ENCODE data around the gene CARHSP1. TPM values are rescaled to one million over a fixed set of nuclear protein-coding genes. Genes with fewer than 3 reads are reported as not detected.

CARHSP1 gene
- total RNA-seq, 2 donors from 2014 or later, result 28.4 to 84.8 TPM

DNA sequence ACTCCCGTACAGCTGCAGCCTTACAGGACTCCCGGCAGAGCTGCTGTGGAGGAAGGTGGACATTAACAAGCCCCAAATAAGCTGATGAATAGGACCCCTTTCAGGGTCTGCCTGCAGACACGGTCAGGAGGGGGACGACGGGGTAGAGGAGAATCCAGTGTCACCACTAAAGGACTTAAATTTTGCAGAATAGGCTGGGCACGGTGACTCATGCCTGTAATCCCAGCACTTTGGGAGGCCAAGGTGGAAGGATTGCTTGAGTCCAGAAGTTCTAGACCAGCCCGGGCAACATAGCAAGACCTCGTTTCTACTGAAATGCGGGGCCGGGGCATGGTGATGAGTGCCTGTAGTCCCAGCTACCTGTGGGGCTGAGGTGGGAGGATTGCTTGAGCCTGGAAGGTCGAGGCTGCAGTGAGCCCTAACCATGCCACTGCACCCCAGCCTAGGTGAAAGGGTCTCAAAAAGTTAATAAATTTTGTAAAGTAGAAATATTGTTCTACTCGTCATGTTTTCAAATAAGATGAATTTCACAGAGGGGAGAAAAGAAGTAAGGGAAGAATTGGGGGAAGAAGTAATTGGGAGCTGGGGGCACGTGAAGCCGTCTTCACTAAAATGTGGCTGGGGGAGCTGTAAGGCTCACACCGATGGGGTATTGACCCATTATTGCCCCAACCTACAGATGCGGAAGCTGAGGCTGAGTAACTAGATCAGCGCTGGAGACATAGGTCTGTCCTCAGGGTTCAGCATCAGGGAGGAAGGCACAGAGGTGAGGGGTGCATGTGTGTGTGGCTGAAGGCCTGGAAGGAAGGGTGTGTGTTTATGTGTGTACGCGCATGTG, 18.0 kb upstream of the CARHSP1 start:
- Histone ChIP-seq H3K4me3 (no peak overlapping the region), H3K27me3 (no peaks in the 10 kb centered on the region), H3K27ac (no peak overlapping the region), H3K36me3 (peaks cover 15% of the 10 kb centered on the region), H3K9me3 (no peaks in the 10 kb centered on the region), H3K4me1 (peaks cover 0 to 26% of the 10 kb centered on the region in 2 donors)
- no peak for DNase-seq (ENCODE audit: low spot score)
- no peak for TF ChIP-seq CTCF (IDR thresholded peaks at IDR 0.05)

- Histone ChIP-seq H3K9me3 (no peaks in the 10 kb centered on the region), H3K4me1 (peaks cover 0 to 26% of the 10 kb centered on the region in 2 donors), H3K36me3 (peaks cover 6% of the 10 kb centered on the region), H3K27me3 (no peaks in the 10 kb centered on the region), H3K4me3 (no peak overlapping the region), H3K27ac (no peak overlapping the region)
- TF ChIP-seq CTCF (IDR thresholded peaks at IDR 0.05), result no peak
- DNase-seq (ENCODE audit: low spot score), result no peak
Observed at GRCh38 chr16:8885674-8886592, 17.1 kb upstream of the CARHSP1 start.

DNA sequence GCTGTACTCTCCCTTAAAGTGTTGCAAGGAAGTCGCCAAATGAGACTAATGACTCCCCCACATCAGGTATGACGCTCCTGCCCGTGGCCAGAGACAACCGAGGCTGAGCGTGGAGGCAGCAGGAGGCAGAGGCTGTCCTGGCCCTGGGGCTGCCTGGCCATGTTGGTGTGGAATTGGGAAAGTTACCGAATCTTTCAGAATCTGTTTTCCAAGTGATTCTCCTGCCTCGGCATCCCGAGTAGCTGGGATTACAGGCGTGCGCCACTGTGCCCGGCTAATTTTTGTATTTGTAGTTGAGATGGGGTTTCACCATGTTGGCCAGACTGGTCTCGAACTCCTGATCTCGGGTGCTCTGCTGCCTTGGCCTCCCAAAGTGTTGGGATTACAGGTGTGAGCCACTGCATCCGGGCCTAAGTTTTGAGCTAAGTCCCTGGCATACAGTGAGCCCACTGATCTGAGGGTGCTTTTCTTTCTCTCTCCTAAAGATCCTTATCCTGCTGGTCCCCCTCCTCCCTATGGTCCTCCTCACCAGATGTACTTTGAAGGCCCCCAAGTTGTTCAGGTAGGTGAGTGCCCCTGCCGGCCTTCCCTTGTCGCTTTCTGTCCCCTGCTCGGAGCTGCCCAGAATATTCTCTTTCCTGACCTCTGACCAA, 14.0 kb upstream of the CARHSP1 start:
- Histone ChIP-seq H3K27me3 (no peaks in the 10 kb centered on the region), H3K4me1 (peaks cover 0 to 19% of the 10 kb centered on the region in 2 donors), H3K27ac (no peak overlapping the region), H3K9me3 (no peaks in the 10 kb centered on the region), H3K4me3 (no peak overlapping the region), H3K36me3 (no peaks in the 10 kb centered on the region)
- DNase-seq (ENCODE audit: low spot score), result no peak
- no peak for TF ChIP-seq CTCF (IDR thresholded peaks at IDR 0.05)

DNA sequence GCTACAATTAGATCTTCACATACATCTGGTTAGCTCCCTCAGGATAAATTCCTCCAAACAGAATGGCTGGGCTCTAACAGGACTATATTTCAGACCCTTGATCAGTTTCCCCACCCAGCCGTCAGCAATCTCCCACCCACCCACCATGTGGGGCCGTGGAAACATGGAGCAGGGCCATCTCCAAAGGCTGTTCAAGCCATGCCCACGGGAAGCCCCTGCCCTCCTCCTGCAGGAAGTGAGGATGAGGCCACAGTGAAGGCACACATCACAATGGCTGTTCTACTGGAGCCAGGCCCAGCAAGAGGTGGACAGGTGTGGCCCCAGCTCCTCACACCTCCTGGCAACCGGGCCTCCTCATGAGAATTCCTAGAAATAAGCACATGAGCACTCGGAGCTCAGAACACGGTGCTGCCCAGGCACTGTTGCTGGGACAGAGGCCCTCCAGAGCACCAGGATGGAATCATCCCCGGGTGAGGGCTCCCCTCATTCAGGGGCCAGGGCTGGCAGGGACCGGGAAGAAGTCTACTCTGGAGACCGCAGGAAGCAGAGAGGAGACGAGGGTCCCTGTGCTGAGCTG, 13.3 kb upstream of the CARHSP1 start, which contains the start of gene LITAFD:
Gene LITAFD, plus strand, starts transcription at position 311 of the 577 bp plus-strand sequence. CDS start 2,005 bp downstream, outside the sequence.
- Histone ChIP-seq H3K9me3 (no peaks in the 10 kb centered on the region), H3K36me3 (no peaks in the 10 kb centered on the region), H3K4me3 (no peak within 1 kb of the TSS), H3K27ac (no peak within 1 kb of the TSS), H3K4me1 (peaks cover 0 to 18% of the 10 kb centered on the region in 2 donors), H3K27me3 (no peaks in the 10 kb centered on the region)
- TF ChIP-seq CTCF (IDR thresholded peaks at IDR 0.05), result no peak
- DNase-seq (ENCODE audit: low spot score), result no peak

- Histone ChIP-seq H3K27me3 (no peaks in the 10 kb centered on the region), H3K27ac (no peak overlapping the region), H3K9me3 (no peaks in the 10 kb centered on the region), H3K4me1 (peaks cover 0 to 9% of the 10 kb centered on the region in 2 donors), H3K4me3 (no peak overlapping the region), H3K36me3 (no peaks in the 10 kb centered on the region)
- TF ChIP-seq CTCF (IDR thresholded peaks at IDR 0.05), result no peak
- DNase-seq (ENCODE audit: low spot score), result no peak
Observed at GRCh38 chr16:8880839-8881510, 12.2 kb upstream of the CARHSP1 start.
